Fibroblast of lung (primary cell): ENCODE results near the gene TCHP.

Experiments
- EZH2 ChIP-seq: IDR thresholded peaks from 2 replicates; pipeline ENCODE4 v1.5.1; 2012; ENCODE audit warnings: low read length, control low read depth, mild to moderate bottlenecking; ENCODE audit errors: missing control alignments
- TF ChIP-seq, protein P1 (sequence below), 2 donors: IDR thresholded peaks in 1 of 2; conservative IDR thresholded peaks in 1 of 2; 1 replicate in 1 of 2; 2 replicates in 1 of 2; pipeline ENCODE4 v1.5.1; 2011 to 2012; ENCODE audit warnings: low read length in 2 of 2, control low read depth in 1 of 2, inconsistent platforms in 1 of 2, low read depth in 1 of 2, mild to moderate bottlenecking in 1 of 2

DNA sequence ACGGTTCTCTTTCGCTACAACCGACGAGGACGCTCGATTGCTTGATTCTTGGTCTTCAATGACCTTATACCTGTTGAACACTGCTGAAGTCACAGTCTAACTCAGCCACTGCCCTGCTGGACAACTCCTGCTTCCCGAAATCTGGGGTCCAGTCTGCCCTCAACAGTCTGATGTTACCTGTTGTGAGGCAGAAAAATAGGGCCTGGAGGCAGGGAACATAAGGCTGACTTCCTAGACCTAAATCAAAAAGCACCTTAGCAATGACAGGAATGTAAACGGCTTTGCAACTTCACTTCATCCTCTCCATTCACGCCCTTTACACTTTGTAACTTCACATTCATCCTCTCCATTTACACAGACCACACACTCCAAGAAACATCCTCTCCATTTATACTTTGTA, 19.1 kb upstream of the TCHP start:
- no peak for TF ChIP-seq EZH2
- TF ChIP-seq, protein P1, sequence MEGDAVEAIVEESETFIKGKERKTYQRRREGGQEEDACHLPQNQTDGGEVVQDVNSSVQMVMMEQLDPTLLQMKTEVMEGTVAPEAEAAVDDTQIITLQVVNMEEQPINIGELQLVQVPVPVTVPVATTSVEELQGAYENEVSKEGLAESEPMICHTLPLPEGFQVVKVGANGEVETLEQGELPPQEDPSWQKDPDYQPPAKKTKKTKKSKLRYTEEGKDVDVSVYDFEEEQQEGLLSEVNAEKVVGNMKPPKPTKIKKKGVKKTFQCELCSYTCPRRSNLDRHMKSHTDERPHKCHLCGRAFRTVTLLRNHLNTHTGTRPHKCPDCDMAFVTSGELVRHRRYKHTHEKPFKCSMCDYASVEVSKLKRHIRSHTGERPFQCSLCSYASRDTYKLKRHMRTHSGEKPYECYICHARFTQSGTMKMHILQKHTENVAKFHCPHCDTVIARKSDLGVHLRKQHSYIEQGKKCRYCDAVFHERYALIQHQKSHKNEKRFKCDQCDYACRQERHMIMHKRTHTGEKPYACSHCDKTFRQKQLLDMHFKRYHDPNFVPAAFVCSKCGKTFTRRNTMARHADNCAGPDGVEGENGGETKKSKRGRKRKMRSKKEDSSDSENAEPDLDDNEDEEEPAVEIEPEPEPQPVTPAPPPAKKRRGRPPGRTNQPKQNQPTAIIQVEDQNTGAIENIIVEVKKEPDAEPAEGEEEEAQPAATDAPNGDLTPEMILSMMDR (conservative IDR thresholded peaks at IDR 0.05 in 1 of 2, IDR thresholded peaks at IDR 0.05 in 1 of 2; ENCODE audit: low read depth in 1 of 2, low read length in 2 of 2): no peak
